ENCODE measurements around the gene SFMBT2.

DNA sequence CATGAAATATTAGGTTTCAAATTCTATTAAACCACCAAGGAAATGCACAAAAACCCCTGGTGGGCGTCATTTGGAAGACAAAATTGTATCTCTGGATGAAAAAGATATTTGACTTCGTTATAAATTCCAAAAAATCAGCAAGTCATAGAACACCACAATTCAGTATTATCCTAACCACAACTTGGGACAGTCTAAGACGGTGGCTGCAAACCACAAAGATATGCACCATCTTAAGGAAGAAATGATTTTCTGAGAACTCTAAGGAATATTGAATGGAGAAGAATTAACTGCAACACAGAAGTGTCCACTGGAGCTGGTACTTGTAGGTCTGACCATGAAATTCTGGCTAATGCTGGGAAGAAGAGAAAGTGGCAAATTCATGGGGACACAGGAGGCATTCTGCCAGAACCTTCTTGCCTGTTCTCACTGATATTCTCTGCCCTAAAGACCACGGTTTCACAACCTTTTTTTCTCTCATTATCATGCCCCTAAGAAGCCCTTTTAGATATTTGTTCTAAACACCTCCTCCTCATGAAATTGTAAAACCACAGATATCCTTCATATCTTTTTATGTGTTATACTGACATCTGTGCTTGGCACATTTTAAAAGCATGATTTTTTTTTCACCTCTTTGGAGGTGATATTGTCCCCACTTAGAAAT is 92.9 kb downstream of the SFMBT2 start:
- TF ChIP-seq ZNF274 (IDR thresholded peaks at IDR 0.05; ENCODE audit: low read depth, low read length) = no peak
- TF ChIP-seq, protein P1, sequence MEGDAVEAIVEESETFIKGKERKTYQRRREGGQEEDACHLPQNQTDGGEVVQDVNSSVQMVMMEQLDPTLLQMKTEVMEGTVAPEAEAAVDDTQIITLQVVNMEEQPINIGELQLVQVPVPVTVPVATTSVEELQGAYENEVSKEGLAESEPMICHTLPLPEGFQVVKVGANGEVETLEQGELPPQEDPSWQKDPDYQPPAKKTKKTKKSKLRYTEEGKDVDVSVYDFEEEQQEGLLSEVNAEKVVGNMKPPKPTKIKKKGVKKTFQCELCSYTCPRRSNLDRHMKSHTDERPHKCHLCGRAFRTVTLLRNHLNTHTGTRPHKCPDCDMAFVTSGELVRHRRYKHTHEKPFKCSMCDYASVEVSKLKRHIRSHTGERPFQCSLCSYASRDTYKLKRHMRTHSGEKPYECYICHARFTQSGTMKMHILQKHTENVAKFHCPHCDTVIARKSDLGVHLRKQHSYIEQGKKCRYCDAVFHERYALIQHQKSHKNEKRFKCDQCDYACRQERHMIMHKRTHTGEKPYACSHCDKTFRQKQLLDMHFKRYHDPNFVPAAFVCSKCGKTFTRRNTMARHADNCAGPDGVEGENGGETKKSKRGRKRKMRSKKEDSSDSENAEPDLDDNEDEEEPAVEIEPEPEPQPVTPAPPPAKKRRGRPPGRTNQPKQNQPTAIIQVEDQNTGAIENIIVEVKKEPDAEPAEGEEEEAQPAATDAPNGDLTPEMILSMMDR (IDR thresholded peaks at IDR 0.05 in 2 of 3, conservative IDR thresholded peaks at IDR 0.05 in 1 of 3; ENCODE audit: borderline replicate concordance in 1 of 3, insufficient read depth in 1 of 3, low read depth in 2 of 3, low read length in 2 of 3) = no peak
- TF ChIP-seq, protein P2, sequence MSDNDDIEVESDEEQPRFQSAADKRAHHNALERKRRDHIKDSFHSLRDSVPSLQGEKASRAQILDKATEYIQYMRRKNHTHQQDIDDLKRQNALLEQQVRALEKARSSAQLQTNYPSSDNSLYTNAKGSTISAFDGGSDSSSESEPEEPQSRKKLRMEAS (IDR thresholded peaks at IDR 0.05) = no peak
- TF ChIP-seq YY1 (IDR thresholded peaks at IDR 0.05; ENCODE audit: extremely low read depth, insufficient replicate concordance, low read depth, low read length) = no peak
- TF ChIP-seq EZH2phosphoT487 (IDR thresholded peaks at IDR 0.05; ENCODE audit: borderline replicate concordance) = no peak
- no peak for TF ChIP-seq EZH2 (IDR thresholded peaks at IDR 0.05)
- no peak for TF ChIP-seq TCF7L2 (IDR thresholded peaks at IDR 0.05; ENCODE audit: borderline replicate concordance, extremely low read depth, insufficient read depth, insufficient read length)
- no peak for TF ChIP-seq SIN3A (IDR thresholded peaks at IDR 0.05; ENCODE audit: low read depth)
- TF ChIP-seq POLR2A (IDR thresholded peaks at IDR 0.05; ENCODE audit: borderline replicate concordance, extremely low read depth, insufficient read depth, insufficient read length) = no peak
- TF ChIP-seq SP1 (IDR thresholded peaks at IDR 0.05; ENCODE audit: low read depth) = no peak
- TF ChIP-seq JUND (IDR thresholded peaks at IDR 0.05) = no peak
- TF ChIP-seq EGR1 (IDR thresholded peaks at IDR 0.05; ENCODE audit: low read depth) = no peak
- TF ChIP-seq POLR2AphosphoS5 (IDR thresholded peaks at IDR 0.05; ENCODE audit: low read depth, low read length) = no peak

All from HCT116 (cell line).